DND-41 (cell line): ENCODE measurements around the gene CCNY.

Experiments
- EZH2 ChIP-seq: IDR thresholded peaks from 3 replicates; pipeline ENCODE4 v1.6.1; 2012; ENCODE audit warnings: borderline replicate concordance, low read depth, mild to moderate bottlenecking, moderate library complexity, low read length, inconsistent platforms; ENCODE audit not compliant: severe bottlenecking
- TF ChIP-seq, protein P1 (sequence below): IDR thresholded peaks from 2 replicates; pipeline ENCODE4 v1.5.1; 2012; ENCODE audit warnings: borderline replicate concordance, low read length, moderate library complexity, mild to moderate bottlenecking; ENCODE audit not compliant: poor library complexity, severe bottlenecking; ENCODE audit errors: extremely low read depth

DNA sequence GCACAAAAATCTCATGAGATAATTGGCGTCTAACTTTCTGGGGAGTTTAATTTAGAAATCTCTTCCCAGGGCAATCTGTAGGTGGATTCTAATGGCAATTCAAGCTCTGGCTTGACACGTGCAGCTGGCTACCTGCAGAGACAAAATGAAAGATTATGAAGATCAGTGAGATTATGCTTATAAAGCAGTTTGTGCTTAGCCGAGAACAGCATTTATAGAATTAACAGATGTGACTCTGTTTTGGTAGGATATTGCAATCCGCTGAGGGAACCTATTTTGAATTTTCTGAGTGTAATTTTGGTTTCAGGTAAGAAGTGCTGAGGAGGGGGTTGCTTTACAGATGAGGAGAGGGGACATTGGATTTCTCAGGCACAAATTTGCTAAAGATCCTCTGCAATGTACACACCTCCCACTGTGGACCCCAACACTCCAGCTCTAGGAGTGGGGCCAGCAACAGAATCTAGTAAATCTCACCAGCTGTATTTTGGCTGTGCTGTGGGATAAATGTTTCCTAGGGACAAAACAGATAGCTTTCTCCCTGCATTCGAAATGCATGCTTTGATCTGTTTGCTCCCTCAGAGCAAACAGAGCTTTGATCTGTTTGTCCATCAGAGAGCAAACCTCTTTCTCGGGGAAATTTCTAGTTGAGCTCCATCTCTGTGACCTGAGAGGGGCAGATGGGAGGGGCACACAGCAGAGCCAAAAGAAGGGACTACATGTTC, 276.2 kb downstream of the CCNY start:
- no peak for TF ChIP-seq EZH2
- TF ChIP-seq, protein P1, sequence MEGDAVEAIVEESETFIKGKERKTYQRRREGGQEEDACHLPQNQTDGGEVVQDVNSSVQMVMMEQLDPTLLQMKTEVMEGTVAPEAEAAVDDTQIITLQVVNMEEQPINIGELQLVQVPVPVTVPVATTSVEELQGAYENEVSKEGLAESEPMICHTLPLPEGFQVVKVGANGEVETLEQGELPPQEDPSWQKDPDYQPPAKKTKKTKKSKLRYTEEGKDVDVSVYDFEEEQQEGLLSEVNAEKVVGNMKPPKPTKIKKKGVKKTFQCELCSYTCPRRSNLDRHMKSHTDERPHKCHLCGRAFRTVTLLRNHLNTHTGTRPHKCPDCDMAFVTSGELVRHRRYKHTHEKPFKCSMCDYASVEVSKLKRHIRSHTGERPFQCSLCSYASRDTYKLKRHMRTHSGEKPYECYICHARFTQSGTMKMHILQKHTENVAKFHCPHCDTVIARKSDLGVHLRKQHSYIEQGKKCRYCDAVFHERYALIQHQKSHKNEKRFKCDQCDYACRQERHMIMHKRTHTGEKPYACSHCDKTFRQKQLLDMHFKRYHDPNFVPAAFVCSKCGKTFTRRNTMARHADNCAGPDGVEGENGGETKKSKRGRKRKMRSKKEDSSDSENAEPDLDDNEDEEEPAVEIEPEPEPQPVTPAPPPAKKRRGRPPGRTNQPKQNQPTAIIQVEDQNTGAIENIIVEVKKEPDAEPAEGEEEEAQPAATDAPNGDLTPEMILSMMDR, result no peak
